NCI-H128 (cell line): ENCODE results near the gene POLR2F.
"Not testable (repeated sequence)": the region's sequence is repeated elsewhere in the genome, so short reads cannot be mapped to it uniquely, and the experiment has no call there.

Experiments
- DNase-seq: peaks from one replicate; lab custom pipeline; 2025; ENCODE audit not compliant: unreplicated experiment; lab: John Stamatoyannopoulos, UW

Gene POLR2F

GRCh38 chr22:37952629-37953028 is 870 bp upstream of the POLR2F start:
- DNase-seq, result not testable (repeated sequence)

- DNase-seq, result no peak
These were observed 450 bp upstream of the POLR2F start for GRCh38 chr22:37953062-37953436.

- no peak for DNase-seq
These were observed 1.2 kb downstream of the POLR2F start for GRCh38 chr22:37954686-37955085.

GRCh38 chr22:37955825-37956397 is 2.4 kb downstream of the POLR2F start:
- DNase-seq, result not testable (repeated sequence)

GRCh38 chr22:37957232-37957631 is 3.7 kb downstream of the POLR2F start:
- DNase-seq, result no peak

GRCh38 chr22:37959231-37959825 is 5.8 kb downstream of the POLR2F start:
- no peak for DNase-seq

- DNase-seq, result no peak
These were observed 7.6 kb downstream of the POLR2F start for GRCh38 chr22:37961062-37961461.

- DNase-seq, result no peak
These were observed 12.6 kb downstream of the POLR2F start for GRCh38 chr22:37965940-37966664.

- DNase-seq, result no peak
These were observed 13.6 kb downstream of the POLR2F start for GRCh38 chr22:37967147-37967546.

- no peak for DNase-seq
These were observed 14.3 kb downstream of the POLR2F start for GRCh38 chr22:37967637-37968451.

GRCh38 chr22:37968452-37969251 is 15.2 kb downstream of the POLR2F start:
- no peak for DNase-seq

- no peak for DNase-seq
These were observed 17.4 kb downstream of the POLR2F start for GRCh38 chr22:37970864-37971263.

- DNase-seq, result no peak
These were observed 18.3 kb downstream of the POLR2F start for GRCh38 chr22:37971475-37972434.

- no peak for DNase-seq
These were observed 19.0 kb downstream of the POLR2F start for GRCh38 chr22:37972527-37972926.

GRCh38 chr22:37973271-37974170 is 20.0 kb downstream of the POLR2F start:
- DNase-seq, result no peak

- no peak for DNase-seq
These were observed 21.7 kb downstream of the POLR2F start for GRCh38 chr22:37975153-37975552.

- not testable (repeated sequence) for DNase-seq
These were observed 22.5 kb downstream of the POLR2F start for GRCh38 chr22:37976022-37976421.

- no peak for DNase-seq
These were observed 23.0 kb downstream of the POLR2F start for GRCh38 chr22:37976547-37976946.

- DNase-seq, result no peak
These were observed 26.3 kb downstream of the POLR2F start for GRCh38 chr22:37979782-37980181.
